Spleen (tissue), 7 donors: ENCODE measurements around the gene CNEP1R1.

Experiments
- CTCF ChIP-seq, 11 experiments: fragments of 200-600 bp in 7 of 11; fragments of 450-650 bp in 4 of 11; sonication (generic) in 4 of 11; IDR thresholded peaks in 8 of 11; conservative IDR thresholded peaks in 3 of 11; 1 replicate in 7 of 11; 2 replicates in 4 of 11; pipeline versions ENCODE4 v1.4.0 to v1.8.0; 2016 to 2021; ENCODE audit warnings: antibody characterized with exemption in 11 of 11, inconsistent platforms in 4 of 11, mild to moderate bottlenecking in 1 of 11
- POLR2A ChIP-seq, 3 donors: fragments of 450-650 bp; IDR thresholded peaks; one replicate each; pipeline ENCODE4 v1.5.1; 2017; ENCODE audit warnings: antibody characterized with exemption in 3 of 3, mild to moderate bottlenecking in 1 of 3
- POLR2AphosphoS5 ChIP-seq, 3 donors: sonication (generic); formaldehyde crosslinking; IDR thresholded peaks; one replicate each; pipeline ENCODE4 v1.5.1; 2017; ENCODE audit warnings: antibody characterized with exemption in 3 of 3
- donor health status: DM: no; HTN: no; CAD: no; lungs with moderate emphysema.
- donor health status: DM: no; HTN: no; CAD: no.
- donor health status: DM: no; HTN: no; CAD: no.

- TF ChIP-seq CTCF (IDR thresholded peaks at IDR 0.05 in 8 of 11, conservative IDR thresholded peaks at IDR 0.05 in 3 of 11) (peak in 1 of 11 experiments; percentile 14), POLR2A (IDR thresholded peaks at IDR 0.05) (no peak), POLR2AphosphoS5 (IDR thresholded peaks at IDR 0.05) (no peak)
Observed at GRCh38 chr16:50066482-50067289, 41.7 kb downstream of the CNEP1R1 start.
